RPMI8226 (cell line): ENCODE data around the gene BAIAP2L1.
A peak's percentile ranks its signal among the peaks of the same experiment; 100 is the strongest.

Experiments
- DNase-seq: peaks from one replicate; pipeline ENCODE4 v3.0.0-alpha.2; 2015

The BAIAP2L1 gene

GRCh38 chr7:98289333-98289875, 111.5 kb downstream of the BAIAP2L1 start:
- no peak for DNase-seq

- no peak for DNase-seq
Observed at GRCh38 chr7:98288064-98288823, 112.6 kb downstream of the BAIAP2L1 start.

GRCh38 chr7:98287486-98287959, 113.4 kb downstream of the BAIAP2L1 start:
- DNase-seq = peak; percentile 25

- no peak for DNase-seq
Observed at GRCh38 chr7:98286701-98287485, 114.0 kb downstream of the BAIAP2L1 start.

GRCh38 chr7:98286093-98286539, 114.8 kb downstream of the BAIAP2L1 start:
- no peak for DNase-seq

- DNase-seq = no peak
Observed at GRCh38 chr7:98285157-98286092, 115.5 kb downstream of the BAIAP2L1 start.

GRCh38 chr7:98284335-98285036, 116.4 kb downstream of the BAIAP2L1 start:
- DNase-seq = no peak

GRCh38 chr7:98283887-98284222, 117.0 kb downstream of the BAIAP2L1 start:
- DNase-seq = no peak

GRCh38 chr7:98283127-98283886, 117.6 kb downstream of the BAIAP2L1 start:
- DNase-seq = no peak

GRCh38 chr7:98282703-98283102, 118.2 kb downstream of the BAIAP2L1 start:
- no peak for DNase-seq

- peak; percentile 46 for DNase-seq
Observed at GRCh38 chr7:98281757-98282606, 118.9 kb downstream of the BAIAP2L1 start.

- peak; percentile 96 for DNase-seq
Observed at GRCh38 chr7:98280791-98281756, 119.8 kb downstream of the BAIAP2L1 start, which contains the start of gene BRI3. Gene BRI3, plus strand, starts transcription at chr7:98281686. Its CDS starts 110 bp downstream, at chr7:98281796.

- DNase-seq = no peak
Observed at GRCh38 chr7:98280296-98280695, 120.6 kb downstream of the BAIAP2L1 start.

GRCh38 chr7:98278936-98279335, 122.0 kb downstream of the BAIAP2L1 start:
- DNase-seq = no peak

- DNase-seq = no peak
Observed at GRCh38 chr7:98278408-98278807, 122.5 kb downstream of the BAIAP2L1 start.

GRCh38 chr7:98276241-98276761, 124.6 kb downstream of the BAIAP2L1 start:
- DNase-seq = no peak

GRCh38 chr7:98267303-98267702, 133.6 kb downstream of the BAIAP2L1 start:
- DNase-seq = no peak

- DNase-seq = peak; percentile 48
Observed at GRCh38 chr7:98266840-98267239, 134.1 kb downstream of the BAIAP2L1 start.
